Measurements from ENCODE around the gene ID3. TPM values are rescaled to one million over a fixed set of nuclear protein-coding genes. Genes with fewer than 3 reads are reported as not detected.
"Not testable (repeated sequence)": the region's sequence is repeated elsewhere in the genome, so short reads cannot be mapped to it uniquely, and the experiment has no call there.

The ID3 gene
- total RNA-seq, 1 donor from 2014 or later = 242 TPM

DNA sequence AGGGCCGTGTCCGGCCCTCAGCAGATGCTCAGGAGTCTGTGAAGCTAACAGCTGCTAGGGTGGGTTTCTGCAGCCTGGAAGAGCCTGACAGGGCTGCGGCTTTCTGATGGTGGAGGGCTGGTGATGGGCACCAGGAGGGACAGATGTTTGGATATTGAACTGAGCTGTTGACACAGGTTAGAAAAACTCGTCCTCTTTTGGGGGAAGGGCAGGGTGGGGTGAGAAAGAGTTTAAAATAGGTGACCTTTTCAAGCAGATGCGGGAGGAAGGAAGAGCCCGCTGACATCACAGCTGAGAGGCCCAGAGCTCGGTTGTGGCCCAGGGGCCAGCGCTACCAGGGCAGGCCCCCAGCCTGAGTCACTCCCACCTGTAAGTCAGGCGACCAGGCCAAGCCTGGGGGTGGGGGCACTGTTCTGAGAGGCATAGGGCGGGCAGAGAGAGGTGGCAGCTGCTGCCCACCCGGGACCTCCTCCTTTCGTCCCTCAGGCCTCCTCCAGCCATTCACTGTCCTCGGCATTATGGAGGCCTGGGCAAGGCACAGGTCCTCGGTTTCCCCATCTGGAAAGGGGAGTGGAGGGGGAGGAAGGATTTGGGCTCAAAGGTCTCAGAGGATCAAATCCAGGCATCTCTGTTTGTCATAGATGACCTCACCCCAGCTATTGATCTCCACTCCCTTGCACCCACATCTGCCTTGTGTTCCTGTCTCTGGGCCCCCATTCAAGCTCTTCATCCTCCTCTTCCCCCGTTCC lies 32.3 kb upstream of the ID3 start:
- DNase-seq (no peak), ATAC-seq (peak; percentile 33)
- intact Hi-C loops (cut with DNase I) = no loop called here
- no peaks in the 10 kb centered on the region for H3K27me3 ChIP-seq
- H3K9me3 ChIP-seq = no peaks in the 10 kb centered on the region
- H3K4me1 ChIP-seq = no peaks in the 10 kb centered on the region
- no peak overlapping the region for H3K27ac ChIP-seq
- TF ChIP-seq, protein P1, sequence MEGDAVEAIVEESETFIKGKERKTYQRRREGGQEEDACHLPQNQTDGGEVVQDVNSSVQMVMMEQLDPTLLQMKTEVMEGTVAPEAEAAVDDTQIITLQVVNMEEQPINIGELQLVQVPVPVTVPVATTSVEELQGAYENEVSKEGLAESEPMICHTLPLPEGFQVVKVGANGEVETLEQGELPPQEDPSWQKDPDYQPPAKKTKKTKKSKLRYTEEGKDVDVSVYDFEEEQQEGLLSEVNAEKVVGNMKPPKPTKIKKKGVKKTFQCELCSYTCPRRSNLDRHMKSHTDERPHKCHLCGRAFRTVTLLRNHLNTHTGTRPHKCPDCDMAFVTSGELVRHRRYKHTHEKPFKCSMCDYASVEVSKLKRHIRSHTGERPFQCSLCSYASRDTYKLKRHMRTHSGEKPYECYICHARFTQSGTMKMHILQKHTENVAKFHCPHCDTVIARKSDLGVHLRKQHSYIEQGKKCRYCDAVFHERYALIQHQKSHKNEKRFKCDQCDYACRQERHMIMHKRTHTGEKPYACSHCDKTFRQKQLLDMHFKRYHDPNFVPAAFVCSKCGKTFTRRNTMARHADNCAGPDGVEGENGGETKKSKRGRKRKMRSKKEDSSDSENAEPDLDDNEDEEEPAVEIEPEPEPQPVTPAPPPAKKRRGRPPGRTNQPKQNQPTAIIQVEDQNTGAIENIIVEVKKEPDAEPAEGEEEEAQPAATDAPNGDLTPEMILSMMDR (IDR thresholded peaks at IDR 0.05) = no peak
- no peaks in the 10 kb centered on the region for H3K36me3 ChIP-seq
- H3K4me3 ChIP-seq = no peak overlapping the region

DNA sequence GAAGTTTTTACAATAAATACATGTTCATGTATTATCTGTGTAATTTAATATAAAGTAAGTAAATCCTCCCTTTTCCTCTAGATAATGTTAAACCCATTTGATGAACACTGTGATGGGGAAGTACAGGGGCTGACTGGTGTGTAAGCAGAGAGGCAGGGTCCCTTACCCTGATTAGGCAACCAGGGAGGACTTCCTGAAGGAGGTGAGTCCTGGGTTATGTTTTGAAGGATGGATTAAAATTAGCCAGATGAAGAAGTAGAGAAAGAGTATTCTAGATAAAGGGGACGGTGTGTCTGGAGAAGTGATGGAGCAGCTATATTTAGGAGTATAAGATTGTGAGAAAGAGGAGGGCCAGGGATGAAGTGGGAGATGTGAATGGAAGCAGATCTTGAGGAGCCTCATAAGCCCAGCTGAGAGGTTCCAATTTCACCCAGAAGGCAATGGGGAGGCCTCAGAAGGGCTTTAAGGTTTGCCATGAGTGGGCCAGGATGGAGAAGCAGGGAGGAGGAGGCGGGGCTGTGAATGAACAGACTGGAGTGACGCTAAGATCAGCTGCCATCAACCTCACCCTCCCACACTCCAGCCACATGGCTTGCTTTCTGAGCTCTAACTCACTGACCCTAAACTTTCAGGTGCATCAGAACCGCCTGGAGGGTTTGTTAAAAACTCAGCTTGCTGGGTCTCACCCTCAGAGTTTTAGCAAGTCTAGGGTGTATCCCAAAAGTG lies 30.9 kb upstream of the ID3 start:
- H3K4me3 ChIP-seq = no peak overlapping the region
- ATAC-seq (no peak), DNase-seq (no peak)
- no peaks in the 10 kb centered on the region for H3K4me1 ChIP-seq
- no peak overlapping the region for H3K27ac ChIP-seq
- no peaks in the 10 kb centered on the region for H3K27me3 ChIP-seq
- no peaks in the 10 kb centered on the region for H3K36me3 ChIP-seq
- intact Hi-C loops (cut with DNase I) = no loop called here
- TF ChIP-seq, protein P1 (IDR thresholded peaks at IDR 0.05) = no peak
- no peaks in the 10 kb centered on the region for H3K9me3 ChIP-seq

DNA sequence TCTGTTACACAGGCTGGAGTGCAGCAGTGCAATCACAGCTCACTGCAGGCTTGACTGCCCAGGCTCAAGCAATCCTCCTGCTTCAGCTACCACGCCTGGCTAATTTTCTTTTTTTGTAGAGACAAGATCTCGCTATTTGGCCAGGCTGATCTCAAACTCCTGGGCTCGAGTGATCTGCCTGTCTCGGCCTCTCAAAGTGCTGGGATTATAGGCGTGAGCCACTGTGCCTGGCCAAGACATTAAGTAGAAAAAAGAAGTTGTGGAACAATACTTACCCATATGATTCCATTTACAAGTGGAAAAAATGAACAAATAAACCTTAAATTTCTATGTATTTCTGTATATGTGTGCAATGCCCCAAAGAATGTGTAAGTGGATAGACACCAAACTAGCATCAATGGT lies 30.3 kb upstream of the ID3 start:
- Histone ChIP-seq H3K9me3 (no peaks in the 10 kb centered on the region), H3K4me3 (no peak overlapping the region), H3K36me3 (no peaks in the 10 kb centered on the region), H3K4me1 (no peaks in the 10 kb centered on the region), H3K27ac (no peak overlapping the region), H3K27me3 (no peaks in the 10 kb centered on the region)
- DNase-seq = no peak
- intact Hi-C loops (cut with DNase I) = no loop called here
- no peak for ATAC-seq
- TF ChIP-seq, protein P1 (IDR thresholded peaks at IDR 0.05) = no peak

DNA sequence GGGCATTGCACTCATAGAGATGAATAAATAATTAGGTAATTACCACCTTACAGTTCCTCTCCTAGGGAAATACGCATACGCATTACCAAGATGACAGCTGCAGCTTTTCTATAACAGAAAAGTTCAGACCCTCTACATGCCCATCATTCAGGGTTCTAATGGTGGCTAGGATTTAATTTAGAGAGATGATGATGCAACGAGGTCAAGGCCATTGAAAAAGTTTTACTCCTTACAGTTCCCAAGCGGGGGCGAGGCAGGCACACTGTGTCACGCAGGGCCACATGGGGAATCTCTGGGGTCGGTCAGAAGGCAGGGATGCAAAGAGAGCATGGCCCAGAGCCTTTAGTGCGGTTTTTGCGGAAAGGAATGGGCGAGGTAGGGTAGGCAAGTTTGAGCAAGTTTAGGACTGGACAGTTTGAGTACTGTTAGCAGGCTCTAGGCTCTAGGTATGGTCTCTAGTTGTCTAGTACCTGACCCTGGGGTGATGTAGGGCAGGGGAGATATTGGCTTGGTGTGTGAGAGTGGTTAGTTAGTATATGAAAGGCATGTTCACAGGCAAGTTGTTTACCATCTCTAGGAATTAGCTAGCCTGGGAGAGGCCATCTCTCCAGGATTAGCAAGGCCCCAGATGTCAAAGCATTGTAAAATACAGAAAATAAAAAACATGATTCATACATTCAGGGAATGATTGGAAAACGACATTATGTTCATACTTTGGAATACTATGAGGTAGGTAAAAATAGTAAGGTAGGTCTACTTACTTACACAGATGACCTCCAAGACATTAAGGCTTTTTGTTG lies 29.6 kb upstream of the ID3 start:
- Histone ChIP-seq H3K36me3 (no peaks in the 10 kb centered on the region), H3K27me3 (no peaks in the 10 kb centered on the region), H3K27ac (no peak overlapping the region), H3K4me3 (no peak overlapping the region), H3K4me1 (no peaks in the 10 kb centered on the region), H3K9me3 (no peaks in the 10 kb centered on the region)
- DNase-seq (no peak), ATAC-seq (no peak)
- intact Hi-C loops (cut with DNase I) = no loop called here
- TF ChIP-seq, protein P1 (IDR thresholded peaks at IDR 0.05) = no peak

DNA sequence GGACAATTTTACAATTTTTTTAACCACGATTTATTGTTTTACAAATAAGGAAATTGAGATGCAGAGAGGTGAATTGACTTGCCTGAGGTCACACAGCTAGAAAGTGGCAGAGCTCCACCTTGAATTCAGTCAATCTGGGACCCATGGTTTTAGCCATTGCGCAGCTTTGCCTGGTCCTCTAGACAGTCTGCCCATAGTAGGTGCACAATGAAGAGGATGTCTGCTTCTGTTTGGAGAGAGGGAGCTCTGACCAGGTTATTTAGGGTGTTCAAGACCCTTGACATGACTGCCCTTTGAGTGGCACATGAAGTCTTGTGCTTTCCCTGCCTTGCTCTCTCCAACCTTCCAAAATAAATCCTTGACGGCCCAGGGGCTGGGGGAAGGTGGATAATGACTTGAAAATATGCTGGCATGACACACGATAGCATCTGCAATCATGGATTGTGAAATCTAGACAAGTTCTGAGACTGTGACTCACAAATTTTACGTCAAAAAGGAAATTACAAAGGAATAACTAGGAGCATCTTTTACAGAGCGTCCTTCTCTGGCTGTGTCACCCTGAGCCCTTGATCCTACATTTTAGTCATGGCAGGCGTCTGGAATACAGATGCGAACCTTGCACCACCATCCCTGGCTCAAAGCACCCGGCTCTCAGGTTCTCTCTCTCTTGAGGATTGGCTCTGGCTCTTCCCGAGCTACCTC lies 26.2 kb upstream of the ID3 start:
- no peak overlapping the region for H3K4me3 ChIP-seq
- no peaks in the 10 kb centered on the region for H3K4me1 ChIP-seq
- TF ChIP-seq, protein P1 (IDR thresholded peaks at IDR 0.05) = no peak
- no peaks in the 10 kb centered on the region for H3K9me3 ChIP-seq
- DNase-seq = no peak
- ATAC-seq = peak; percentile 60
- intact Hi-C loops (cut with DNase I) = no loop called here
- H3K27me3 ChIP-seq = no peaks in the 10 kb centered on the region
- peak overlapping the region; percentile 17 for H3K27ac ChIP-seq
- H3K36me3 ChIP-seq = no peaks in the 10 kb centered on the region

DNA sequence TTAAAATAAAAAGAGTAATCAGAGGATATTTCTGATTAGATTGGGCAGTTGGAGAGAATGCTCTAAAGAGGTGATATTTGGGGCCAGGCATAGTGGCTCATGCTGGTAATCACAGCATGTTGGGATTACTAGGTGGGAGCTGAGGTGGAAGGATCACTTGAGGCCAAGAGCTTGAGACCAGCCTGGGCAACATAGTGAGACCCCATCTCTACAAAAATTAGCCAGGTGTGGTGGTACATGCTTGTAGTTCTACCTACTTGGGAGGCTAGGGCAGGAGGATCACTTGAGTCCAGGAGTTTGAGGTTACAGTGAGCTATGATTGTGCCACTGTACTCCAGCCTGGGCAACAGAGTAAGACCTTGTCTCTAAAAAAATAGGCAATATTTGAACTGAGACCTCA lies 24.4 kb upstream of the ID3 start:
- H3K9me3 ChIP-seq; H3K4me3 ChIP-seq; H3K4me1 ChIP-seq; DNase-seq; H3K27ac ChIP-seq; intact Hi-C loops (cut with DNase I); H3K27me3 ChIP-seq; ATAC-seq; H3K36me3 ChIP-seq: not testable (repeated sequence)
